Measurements from ENCODE around the gene MPRIP.

DNA sequence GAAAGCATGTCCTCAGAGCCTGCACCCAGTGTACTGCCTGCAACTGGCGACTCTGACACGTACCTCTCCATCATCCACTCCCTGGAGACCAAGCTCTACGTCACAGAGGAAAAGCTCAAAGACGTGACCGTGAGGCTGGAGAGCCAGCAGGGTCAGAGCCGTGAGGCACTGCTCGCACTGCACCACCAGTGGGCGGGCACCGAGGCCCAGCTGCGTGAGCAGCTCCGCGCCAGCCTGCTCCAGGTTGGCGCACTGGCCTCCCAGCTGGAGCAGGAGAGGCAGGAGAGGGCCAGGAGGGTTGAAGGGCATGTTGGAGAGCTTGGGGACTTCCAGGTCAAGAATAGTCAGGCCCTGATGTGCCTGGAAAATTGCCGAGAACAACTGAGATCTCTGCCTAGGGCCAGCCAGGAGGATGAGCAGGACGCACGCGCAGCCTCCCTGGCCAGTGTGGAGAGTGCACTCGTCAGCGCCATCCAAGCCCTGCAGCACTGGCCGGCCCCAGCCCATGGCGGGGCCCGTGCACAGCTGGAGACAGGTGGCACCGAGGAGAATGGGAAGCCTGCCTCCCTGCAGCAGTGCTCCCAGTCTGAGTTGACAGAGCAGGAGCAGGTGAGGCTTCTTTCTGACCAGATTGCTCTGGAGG lies 123.5 kb downstream of the MPRIP start:
- TF ChIP-seq, protein P1, sequence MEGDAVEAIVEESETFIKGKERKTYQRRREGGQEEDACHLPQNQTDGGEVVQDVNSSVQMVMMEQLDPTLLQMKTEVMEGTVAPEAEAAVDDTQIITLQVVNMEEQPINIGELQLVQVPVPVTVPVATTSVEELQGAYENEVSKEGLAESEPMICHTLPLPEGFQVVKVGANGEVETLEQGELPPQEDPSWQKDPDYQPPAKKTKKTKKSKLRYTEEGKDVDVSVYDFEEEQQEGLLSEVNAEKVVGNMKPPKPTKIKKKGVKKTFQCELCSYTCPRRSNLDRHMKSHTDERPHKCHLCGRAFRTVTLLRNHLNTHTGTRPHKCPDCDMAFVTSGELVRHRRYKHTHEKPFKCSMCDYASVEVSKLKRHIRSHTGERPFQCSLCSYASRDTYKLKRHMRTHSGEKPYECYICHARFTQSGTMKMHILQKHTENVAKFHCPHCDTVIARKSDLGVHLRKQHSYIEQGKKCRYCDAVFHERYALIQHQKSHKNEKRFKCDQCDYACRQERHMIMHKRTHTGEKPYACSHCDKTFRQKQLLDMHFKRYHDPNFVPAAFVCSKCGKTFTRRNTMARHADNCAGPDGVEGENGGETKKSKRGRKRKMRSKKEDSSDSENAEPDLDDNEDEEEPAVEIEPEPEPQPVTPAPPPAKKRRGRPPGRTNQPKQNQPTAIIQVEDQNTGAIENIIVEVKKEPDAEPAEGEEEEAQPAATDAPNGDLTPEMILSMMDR (IDR thresholded peaks at IDR 0.05), result no peak
- no peak for TF ChIP-seq POLR2A (IDR thresholded peaks at IDR 0.05)
